Fibroblast of lung (primary cell): ENCODE data around the gene PCCB.

Experiments
- EZH2 ChIP-seq: IDR thresholded peaks from 2 replicates; pipeline ENCODE4 v1.5.1; 2012; ENCODE audit warnings: low read length, control low read depth, mild to moderate bottlenecking; ENCODE audit errors: missing control alignments
- TF ChIP-seq, protein P1 (sequence below), 2 donors: IDR thresholded peaks in 1 of 2; conservative IDR thresholded peaks in 1 of 2; 1 replicate in 1 of 2; 2 replicates in 1 of 2; pipeline ENCODE4 v1.5.1; 2011 to 2012; ENCODE audit warnings: low read length in 2 of 2, control low read depth in 1 of 2, inconsistent platforms in 1 of 2, low read depth in 1 of 2, mild to moderate bottlenecking in 1 of 2

DNA sequence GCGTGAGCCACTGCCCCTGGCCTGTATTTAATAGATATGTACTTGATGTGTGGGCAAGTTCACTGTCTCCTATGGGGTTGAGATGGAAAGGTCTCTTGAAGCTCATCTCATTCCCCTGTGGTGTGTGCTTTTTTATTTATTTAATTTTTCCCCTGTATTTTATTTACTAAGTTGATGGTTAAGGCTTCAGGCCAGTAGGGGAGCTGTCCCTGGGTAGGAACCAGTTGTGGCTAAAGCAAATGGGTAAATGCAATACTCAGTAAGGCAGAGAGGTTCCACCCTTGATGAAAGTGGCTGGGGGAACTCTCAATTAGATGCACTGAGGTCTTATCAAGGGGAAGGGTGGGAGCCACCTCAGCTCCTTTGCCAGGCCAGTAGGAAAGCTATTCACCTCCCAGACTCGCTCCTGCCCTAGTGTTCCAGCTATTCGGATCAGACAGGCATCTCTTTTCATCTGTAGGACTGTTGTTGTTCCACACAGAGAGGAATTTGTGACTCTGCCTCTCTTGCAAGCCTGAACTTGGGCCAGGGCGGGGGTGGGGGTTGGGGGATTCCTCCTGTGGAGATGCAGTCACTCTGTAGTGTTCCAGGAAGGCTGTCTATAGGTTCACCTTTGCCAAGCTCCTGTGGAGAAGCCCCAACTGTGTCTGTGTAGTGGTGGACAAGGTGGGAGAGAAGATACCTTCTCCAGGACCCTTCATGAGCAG lies 26.1 kb downstream of the PCCB start:
- TF ChIP-seq, protein P1, sequence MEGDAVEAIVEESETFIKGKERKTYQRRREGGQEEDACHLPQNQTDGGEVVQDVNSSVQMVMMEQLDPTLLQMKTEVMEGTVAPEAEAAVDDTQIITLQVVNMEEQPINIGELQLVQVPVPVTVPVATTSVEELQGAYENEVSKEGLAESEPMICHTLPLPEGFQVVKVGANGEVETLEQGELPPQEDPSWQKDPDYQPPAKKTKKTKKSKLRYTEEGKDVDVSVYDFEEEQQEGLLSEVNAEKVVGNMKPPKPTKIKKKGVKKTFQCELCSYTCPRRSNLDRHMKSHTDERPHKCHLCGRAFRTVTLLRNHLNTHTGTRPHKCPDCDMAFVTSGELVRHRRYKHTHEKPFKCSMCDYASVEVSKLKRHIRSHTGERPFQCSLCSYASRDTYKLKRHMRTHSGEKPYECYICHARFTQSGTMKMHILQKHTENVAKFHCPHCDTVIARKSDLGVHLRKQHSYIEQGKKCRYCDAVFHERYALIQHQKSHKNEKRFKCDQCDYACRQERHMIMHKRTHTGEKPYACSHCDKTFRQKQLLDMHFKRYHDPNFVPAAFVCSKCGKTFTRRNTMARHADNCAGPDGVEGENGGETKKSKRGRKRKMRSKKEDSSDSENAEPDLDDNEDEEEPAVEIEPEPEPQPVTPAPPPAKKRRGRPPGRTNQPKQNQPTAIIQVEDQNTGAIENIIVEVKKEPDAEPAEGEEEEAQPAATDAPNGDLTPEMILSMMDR (conservative IDR thresholded peaks at IDR 0.05 in 1 of 2, IDR thresholded peaks at IDR 0.05 in 1 of 2; ENCODE audit: low read depth in 1 of 2, low read length in 2 of 2): no peak
- TF ChIP-seq EZH2: no peak
